ENCODE results near the gene CABYR. TPM values are rescaled to one million over a fixed set of nuclear protein-coding genes. Genes with fewer than 3 reads are reported as not detected.

Gene CABYR
- total RNA-seq, 4 donors from 2014 or later, result 0.26 to 1.1 (median 0.78) TPM

GRCh38 chr18:24094561-24094960, 44.3 kb upstream of the CABYR start:
- H3K4me3 ChIP-seq, result no peak overlapping the region
- H3K27ac ChIP-seq, result no peak overlapping the region
- peaks cover 0 to 13% (median 8%) of the 10 kb centered on the region in 3 donors for H3K9me3 ChIP-seq
- no peaks in the 10 kb centered on the region for H3K4me1 ChIP-seq
- intact Hi-C loops (cut with DNase I), result no loop called here
- H3K27me3 ChIP-seq, result no peaks in the 10 kb centered on the region
- no peak for TF ChIP-seq POLR2A (IDR thresholded peaks at IDR 0.05)
- TF ChIP-seq CTCF (IDR thresholded peaks at IDR 0.05), result no peak
- no peak for DNase-seq
- H3K36me3 ChIP-seq, result peaks cover 0 to 45% (median 0%) of the 10 kb centered on the region in 3 donors

- Histone ChIP-seq H3K4me3 (no peak overlapping the region), H3K27ac (no peak overlapping the region), H3K9me3 (peaks cover 0 to 13% (median 8%) of the 10 kb centered on the region in 3 donors), H3K36me3 (peaks cover 0 to 42% (median 0%) of the 10 kb centered on the region in 3 donors), H3K4me1 (no peaks in the 10 kb centered on the region), H3K27me3 (no peaks in the 10 kb centered on the region)
- WGBS, 2 donors, result 78 to 89% methylated on average over 1 of the region's 1 CpG
- intact Hi-C loops (cut with DNase I), result no loop called here
- TF ChIP-seq POLR2A (IDR thresholded peaks at IDR 0.05) (no peak), CTCF (IDR thresholded peaks at IDR 0.05) (no peak)
- no peak for DNase-seq
Measured at GRCh38 chr18:24095976-24096375, 42.9 kb upstream of the CABYR start.

- Histone ChIP-seq H3K36me3 (peaks cover 0 to 36% (median 5%) of the 10 kb centered on the region in 3 donors), H3K9me3 (no peaks in the 10 kb centered on the region), H3K4me3 (no peak overlapping the region), H3K4me1 (no peaks in the 10 kb centered on the region), H3K27ac (no peak overlapping the region), H3K27me3 (no peaks in the 10 kb centered on the region)
- no peak for TF ChIP-seq CTCF (IDR thresholded peaks at IDR 0.05)
- TF ChIP-seq POLR2A (IDR thresholded peaks at IDR 0.05), result no peak
- WGBS, 2 donors, result 77 to 85% methylated on average over 6 of the region's 6 CpGs
- no peak for DNase-seq
- intact Hi-C loops (cut with DNase I), result no loop called here
Measured at GRCh38 chr18:24103320-24104021, 35.4 kb upstream of the CABYR start.

GRCh38 chr18:24104486-24104885, 34.4 kb upstream of the CABYR start:
- TF ChIP-seq CTCF (IDR thresholded peaks at IDR 0.05) (no peak), POLR2A (IDR thresholded peaks at IDR 0.05) (no peak)
- DNase-seq, result no peak
- H3K27me3 ChIP-seq, result no peaks in the 10 kb centered on the region
- no peaks in the 10 kb centered on the region for H3K4me1 ChIP-seq
- H3K27ac ChIP-seq, result no peak overlapping the region
- intact Hi-C loops (cut with DNase I), result no loop called here
- 79 to 85% methylated on average over 3 to 4 of the region's 4 CpGs for WGBS, 2 donors
- H3K36me3 ChIP-seq, result peaks cover 0 to 36% (median 5%) of the 10 kb centered on the region in 3 donors
- H3K4me3 ChIP-seq, result no peak overlapping the region
- no peaks in the 10 kb centered on the region for H3K9me3 ChIP-seq

- Histone ChIP-seq H3K4me3 (no peak overlapping the region), H3K27ac (no peak overlapping the region), H3K9me3 (no peaks in the 10 kb centered on the region), H3K27me3 (no peaks in the 10 kb centered on the region), H3K36me3 (peaks cover 0 to 18% (median 0%) of the 10 kb centered on the region in 3 donors), H3K4me1 (peaks cover 0 to 10% (median 0%) of the 10 kb centered on the region in 3 donors)
- 90 to 95% methylated on average over 1 of the region's 1 CpG for WGBS, 2 donors
- no peak for DNase-seq
- intact Hi-C loops (cut with DNase I), result no loop called here
- TF ChIP-seq POLR2A (IDR thresholded peaks at IDR 0.05), result no peak
- no peak for TF ChIP-seq CTCF (IDR thresholded peaks at IDR 0.05)
Measured at GRCh38 chr18:24108641-24109040, 30.2 kb upstream of the CABYR start.
